Stimulated activated CD4-positive, alpha-beta T cell treated with anti-CD3 and anti-CD28 coated beads, Interleukin-15, amount 100 ng/mL, for 48 hours (primary cell): Measurements from ENCODE around the gene MPPED1.

Experiments used
- DNase-seq, 2 donors: peaks; one replicate each; pipeline ENCODE4 v3.0.0-alpha.2; 2020; ENCODE audit warnings: low read depth in 2 of 2

Gene MPPED1

GRCh38 chr22:43521716-43522115 is 109.9 kb downstream of the MPPED1 start:
- DNase-seq, result no peak

GRCh38 chr22:43526117-43526655 is 114.4 kb downstream of the MPPED1 start:
- no peak for DNase-seq

GRCh38 chr22:43526946-43527345 is 115.1 kb downstream of the MPPED1 start:
- DNase-seq, result no peak

- DNase-seq, result no peak
These were observed 117.0 kb downstream of the MPPED1 start for GRCh38 chr22:43528601-43529360.

- no peak for DNase-seq
These were observed 117.6 kb downstream of the MPPED1 start for GRCh38 chr22:43529461-43529860.

- DNase-seq, result no peak
These were observed 118.1 kb downstream of the MPPED1 start for GRCh38 chr22:43529934-43530333.

GRCh38 chr22:43530349-43531201 is 118.8 kb downstream of the MPPED1 start:
- DNase-seq, result no peak

GRCh38 chr22:43531651-43532050 is 119.8 kb downstream of the MPPED1 start:
- DNase-seq, result no peak

GRCh38 chr22:43532301-43533155 is 120.7 kb downstream of the MPPED1 start:
- DNase-seq, result no peak

- DNase-seq, result no peak
These were observed 121.3 kb downstream of the MPPED1 start for GRCh38 chr22:43533156-43533530.

- no peak for DNase-seq
These were observed 122.0 kb downstream of the MPPED1 start for GRCh38 chr22:43533656-43534428.

- no peak for DNase-seq
These were observed 123.1 kb downstream of the MPPED1 start for GRCh38 chr22:43534916-43535315.

GRCh38 chr22:43535336-43535735 is 123.5 kb downstream of the MPPED1 start:
- DNase-seq, result no peak

- no peak for DNase-seq
These were observed 123.9 kb downstream of the MPPED1 start for GRCh38 chr22:43535741-43536140.

GRCh38 chr22:43537019-43537585 is 125.3 kb downstream of the MPPED1 start:
- no peak for DNase-seq

GRCh38 chr22:43539572-43540528 is 128.0 kb downstream of the MPPED1 start:
- no peak for DNase-seq

- no peak for DNase-seq
These were observed 128.7 kb downstream of the MPPED1 start for GRCh38 chr22:43540529-43540923.

GRCh38 chr22:43541022-43541421 is 129.2 kb downstream of the MPPED1 start:
- DNase-seq, result no peak
